Lower leg skin (tissue), 3 donors: ENCODE measurements around the gene TALDO1.

Source experiments
- POLR2A ChIP-seq, 2 donors: fragments of 450-650 bp; IDR thresholded peaks; one replicate each; pipeline ENCODE4 v1.6.1; 2016 to 2017; ENCODE audit warnings: antibody characterized with exemption in 2 of 2, mild to moderate bottlenecking in 1 of 2, moderate library complexity in 1 of 2
- TF ChIP-seq, protein P1 (sequence below), 3 donors: fragments of 450-650 bp; IDR thresholded peaks; one replicate each; pipeline ENCODE4 v1.5.1; 2016; ENCODE audit warnings: antibody characterized with exemption in 3 of 3, mild to moderate bottlenecking in 3 of 3, moderate library complexity in 2 of 3

DNA sequence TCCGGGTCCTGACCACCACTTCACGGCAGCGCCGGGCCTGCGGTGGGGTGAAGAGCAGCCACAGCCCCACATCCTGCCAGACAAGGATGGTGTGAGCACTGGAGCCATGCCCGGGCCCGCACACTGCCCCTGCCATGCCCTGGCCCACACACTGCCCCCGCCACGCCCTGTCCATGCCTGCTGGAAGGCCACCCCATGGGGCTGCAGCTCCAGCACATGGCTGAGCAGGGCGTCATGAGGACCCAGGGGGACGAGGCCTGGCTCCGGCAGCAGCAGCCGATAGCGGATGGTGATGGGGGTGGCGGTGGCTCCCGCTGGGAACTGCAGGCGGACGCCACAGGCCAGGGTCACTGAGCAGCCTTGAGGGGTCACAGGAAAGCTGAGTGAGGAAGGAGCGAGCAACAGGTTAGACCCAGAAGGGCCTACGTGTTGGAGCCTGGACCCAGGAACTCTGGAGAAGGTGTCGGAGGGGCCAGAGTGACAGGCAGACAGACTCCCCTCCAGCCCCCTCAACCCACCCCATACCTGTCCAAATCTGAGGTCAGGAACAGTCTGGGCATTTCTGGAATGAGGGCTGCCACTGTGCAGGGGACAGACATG lies 54.9 kb downstream of the TALDO1 start:
- TF ChIP-seq, protein P1, sequence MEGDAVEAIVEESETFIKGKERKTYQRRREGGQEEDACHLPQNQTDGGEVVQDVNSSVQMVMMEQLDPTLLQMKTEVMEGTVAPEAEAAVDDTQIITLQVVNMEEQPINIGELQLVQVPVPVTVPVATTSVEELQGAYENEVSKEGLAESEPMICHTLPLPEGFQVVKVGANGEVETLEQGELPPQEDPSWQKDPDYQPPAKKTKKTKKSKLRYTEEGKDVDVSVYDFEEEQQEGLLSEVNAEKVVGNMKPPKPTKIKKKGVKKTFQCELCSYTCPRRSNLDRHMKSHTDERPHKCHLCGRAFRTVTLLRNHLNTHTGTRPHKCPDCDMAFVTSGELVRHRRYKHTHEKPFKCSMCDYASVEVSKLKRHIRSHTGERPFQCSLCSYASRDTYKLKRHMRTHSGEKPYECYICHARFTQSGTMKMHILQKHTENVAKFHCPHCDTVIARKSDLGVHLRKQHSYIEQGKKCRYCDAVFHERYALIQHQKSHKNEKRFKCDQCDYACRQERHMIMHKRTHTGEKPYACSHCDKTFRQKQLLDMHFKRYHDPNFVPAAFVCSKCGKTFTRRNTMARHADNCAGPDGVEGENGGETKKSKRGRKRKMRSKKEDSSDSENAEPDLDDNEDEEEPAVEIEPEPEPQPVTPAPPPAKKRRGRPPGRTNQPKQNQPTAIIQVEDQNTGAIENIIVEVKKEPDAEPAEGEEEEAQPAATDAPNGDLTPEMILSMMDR (IDR thresholded peaks at IDR 0.05) = no peak
- no peak for TF ChIP-seq POLR2A (IDR thresholded peaks at IDR 0.05)
